MCF 10A (cell line): ENCODE measurements around the gene SIRT3. TPM values are rescaled to one million over a fixed set of nuclear protein-coding genes. Genes with fewer than 3 reads are reported as not detected.
A peak's percentile ranks its signal among the peaks of the same experiment; 100 is the strongest.

Source experiments
- BruUV-seq: library from RNA; stranded (reverse); fragments of 400-500 nt; replicated peaks from 2 replicates; lab custom pipeline; 2021; lab: Mats Ljungman, UMichigan
- CTCF ChIA-PET: fragments of 300-600 bp; sonication (Branson Sonifier 250); formaldehyde crosslinking; extraction: SDS; loops from one replicate; lab custom pipeline; 2021; ENCODE audit warnings: antibody characterized with exemption, inconsistent platforms; lab: Yijun Ruan, JAX
- POLR2A ChIA-PET: fragments of 300-600, 350-650 bp; sonication (Branson Sonifier 250); formaldehyde crosslinking; extraction: SDS; loops from one replicate; lab custom pipeline; 2020; ENCODE audit warnings: antibody characterized with exemption, inconsistent platforms; lab: Yijun Ruan, JAX
- DNase-seq: peaks from one replicate; pipeline ENCODE4 v3.0.0-alpha.2; 2018; ENCODE audit not compliant: unreplicated experiment
- H3K27ac Mint-ChIP-seq: one replicate; pipeline ENCODE4 v1.8.0; 2022; ENCODE audit warnings: mild to moderate bottlenecking, low read depth, mixed read lengths; ENCODE audit not compliant: unreplicated experiment
- H3K27me3 Mint-ChIP-seq: one replicate; pipeline ENCODE4 v1.8.0; 2022; ENCODE audit warnings: mixed read lengths; ENCODE audit not compliant: insufficient read depth, unreplicated experiment
- H3K36me3 Mint-ChIP-seq: one replicate; pipeline ENCODE4 v1.8.0; 2022; ENCODE audit warnings: mild to moderate bottlenecking, moderate library complexity, mixed read lengths; ENCODE audit not compliant: insufficient read depth, unreplicated experiment
- H3K4me1 Mint-ChIP-seq: one replicate; pipeline ENCODE4 v1.8.0; 2022; ENCODE audit warnings: mixed read lengths; ENCODE audit not compliant: insufficient read depth, unreplicated experiment
- H3K4me3 Mint-ChIP-seq: one replicate; pipeline ENCODE4 v1.8.0; 2022; ENCODE audit warnings: mild to moderate bottlenecking, moderate library complexity, mixed read lengths; ENCODE audit not compliant: unreplicated experiment
- H3K9me3 Mint-ChIP-seq: one replicate; pipeline ENCODE4 v1.8.0; 2022; ENCODE audit warnings: mixed read lengths; ENCODE audit not compliant: unreplicated experiment
- intact Hi-C: fragments of 100-400 bp; cut with micrococcal nuclease; formaldehyde crosslinking; loops from 2 replicates; pipeline ENCODE4 v1.14.1; 2022
- total RNA-seq: library from RNA; stranded (reverse); gene quantifications from 2 replicates; pipeline ENCODE4 v1.2.3, GENCODE V29; 2022
- TF ChIP-seq, protein P1 (sequence below): fragments of 200-600 bp; IDR thresholded peaks from one replicate; pipeline ENCODE4 v1.8.0; 2022; ENCODE audit warnings: antibody characterized with exemption, mild to moderate bottlenecking; ENCODE audit not compliant: unreplicated experiment

The SIRT3 gene
- total RNA-seq, 1 experiment from 2014 or later: 19.8 TPM

DNA sequence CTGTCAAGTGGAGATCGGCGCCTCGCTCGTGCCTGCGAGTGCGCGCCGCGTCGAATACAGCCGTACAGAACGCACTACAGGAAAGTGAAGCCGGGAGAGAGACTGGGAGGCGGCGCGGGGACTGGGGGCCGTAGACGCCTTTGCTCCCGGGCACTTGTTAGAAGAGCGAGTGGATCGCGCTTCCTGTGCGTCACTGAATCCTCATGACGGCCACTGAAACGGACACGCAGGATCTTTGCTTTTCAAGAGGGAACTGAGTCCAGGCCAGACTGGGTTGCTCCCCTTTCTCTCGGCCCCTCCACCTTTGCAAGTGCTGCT lies 28.3 kb downstream of the SIRT3 start:
- Mint-ChIP-seq H3K27me3 (no peaks in the 10 kb centered on the region), H3K9me3 (no peaks in the 10 kb centered on the region), H3K4me1 (peaks cover 15% of the 10 kb centered on the region), H3K36me3 (peaks cover 38% of the 10 kb centered on the region), H3K4me3 (peak overlapping the region; percentile 99), H3K27ac (peak overlapping the region; percentile 99)
- TF ChIP-seq, protein P1, sequence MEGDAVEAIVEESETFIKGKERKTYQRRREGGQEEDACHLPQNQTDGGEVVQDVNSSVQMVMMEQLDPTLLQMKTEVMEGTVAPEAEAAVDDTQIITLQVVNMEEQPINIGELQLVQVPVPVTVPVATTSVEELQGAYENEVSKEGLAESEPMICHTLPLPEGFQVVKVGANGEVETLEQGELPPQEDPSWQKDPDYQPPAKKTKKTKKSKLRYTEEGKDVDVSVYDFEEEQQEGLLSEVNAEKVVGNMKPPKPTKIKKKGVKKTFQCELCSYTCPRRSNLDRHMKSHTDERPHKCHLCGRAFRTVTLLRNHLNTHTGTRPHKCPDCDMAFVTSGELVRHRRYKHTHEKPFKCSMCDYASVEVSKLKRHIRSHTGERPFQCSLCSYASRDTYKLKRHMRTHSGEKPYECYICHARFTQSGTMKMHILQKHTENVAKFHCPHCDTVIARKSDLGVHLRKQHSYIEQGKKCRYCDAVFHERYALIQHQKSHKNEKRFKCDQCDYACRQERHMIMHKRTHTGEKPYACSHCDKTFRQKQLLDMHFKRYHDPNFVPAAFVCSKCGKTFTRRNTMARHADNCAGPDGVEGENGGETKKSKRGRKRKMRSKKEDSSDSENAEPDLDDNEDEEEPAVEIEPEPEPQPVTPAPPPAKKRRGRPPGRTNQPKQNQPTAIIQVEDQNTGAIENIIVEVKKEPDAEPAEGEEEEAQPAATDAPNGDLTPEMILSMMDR: no peak
- intact Hi-C loops: loop anchor here (2.0 to 5.0 kb wide), 2 partner anchors 29 to 239 kb away; partner anchors contain the start of genes PSMD13 and SIRT3
- TSS peak; percentile 78 for BruUV-seq
- no peak for DNase-seq
- POLR2A ChIA-PET: interaction anchor here (0.6 to 5.9 kb wide), 30 partner anchors 8 to 1827 kb away, joined by 3 to 136 read pairs (median 6); partner anchors contain the start of genes IFITM2, PGGHG, PHRF1 and PKP3
- CTCF ChIA-PET: interaction anchor here (0.7 to 2.5 kb wide), 6 partner anchors 29 to 298 kb away, joined by 3 to 8 read pairs (median 4); partner anchors contain the start of gene PSMD13

DNA sequence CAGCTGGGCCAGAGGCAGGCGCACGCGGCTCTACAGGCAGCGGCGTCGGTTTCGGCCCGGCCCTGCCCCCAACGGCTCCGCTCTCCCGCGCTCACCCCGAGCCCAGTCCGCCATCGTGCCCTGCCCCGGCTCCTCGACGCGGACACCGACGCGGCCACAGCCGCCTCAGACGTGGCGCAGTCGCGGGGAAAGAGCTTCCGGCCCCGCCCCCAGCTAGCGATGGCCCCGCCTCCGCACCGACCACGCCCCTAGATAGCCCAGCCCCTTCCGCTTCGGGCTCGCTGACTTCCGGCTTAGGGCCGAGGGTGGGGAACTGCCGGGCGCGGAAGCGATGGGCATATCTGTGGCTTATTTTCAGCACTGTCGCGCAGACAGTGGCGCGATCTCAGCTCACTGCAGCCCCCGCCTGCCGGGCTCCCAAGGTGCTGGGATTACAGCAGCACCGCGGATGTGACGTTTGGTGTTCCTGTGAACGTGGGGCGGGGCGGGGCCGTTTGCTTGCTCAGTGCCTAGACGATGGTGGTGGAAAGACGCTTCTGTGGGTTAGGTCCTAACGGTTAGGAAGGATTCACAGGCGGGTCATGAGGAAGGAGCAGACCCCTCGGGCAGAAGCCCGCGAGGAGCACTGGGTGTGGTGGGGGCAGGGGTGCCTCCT lies 28.8 kb downstream of the SIRT3 start, which contains the start of the genes BET1L and RIC8A:
TSS of gene BET1L (minus strand) at position 192 of the 655 bp plus-strand sequence. CDS start at position 114, 78 bp downstream.
TSS of gene RIC8A (plus strand) at position 501 of the 655 bp plus-strand sequence. CDS start 1,147 bp downstream, outside the sequence.
- H3K4me1 Mint-ChIP-seq: peaks cover 15% of the 10 kb centered on the region
- peak; percentile 97 for DNase-seq
- ChIA-PET CTCF (interaction anchor here (0.6 to 5.0 kb wide), 7 partner anchors 17 to 241 kb away, joined by 3 to 18 read pairs (median 3); partner anchors contain the start of gene PSMD13), POLR2A (interaction anchor here (0.6 to 5.9 kb wide), 36 partner anchors 8 to 1827 kb away, joined by 3 to 136 read pairs (median 5); partner anchors contain the start of genes IFITM2, IFITM3, PGGHG and PHRF1)
- intact Hi-C loops: loop anchor here (5.0 kb wide), 1 partner anchor 240 kb away; no protein-coding TSS in a partner anchor
- TF ChIP-seq, protein P1: no peak
- H3K27me3 Mint-ChIP-seq: no peaks in the 10 kb centered on the region
- H3K36me3 Mint-ChIP-seq: peaks cover 33% of the 10 kb centered on the region
- no peaks in the 10 kb centered on the region for H3K9me3 Mint-ChIP-seq
- peak within 1 kb of the TSS; percentile 99 for H3K27ac Mint-ChIP-seq
- H3K4me3 Mint-ChIP-seq: peak within 1 kb of the TSS; percentile 99
- no TSS peak for BruUV-seq

DNA sequence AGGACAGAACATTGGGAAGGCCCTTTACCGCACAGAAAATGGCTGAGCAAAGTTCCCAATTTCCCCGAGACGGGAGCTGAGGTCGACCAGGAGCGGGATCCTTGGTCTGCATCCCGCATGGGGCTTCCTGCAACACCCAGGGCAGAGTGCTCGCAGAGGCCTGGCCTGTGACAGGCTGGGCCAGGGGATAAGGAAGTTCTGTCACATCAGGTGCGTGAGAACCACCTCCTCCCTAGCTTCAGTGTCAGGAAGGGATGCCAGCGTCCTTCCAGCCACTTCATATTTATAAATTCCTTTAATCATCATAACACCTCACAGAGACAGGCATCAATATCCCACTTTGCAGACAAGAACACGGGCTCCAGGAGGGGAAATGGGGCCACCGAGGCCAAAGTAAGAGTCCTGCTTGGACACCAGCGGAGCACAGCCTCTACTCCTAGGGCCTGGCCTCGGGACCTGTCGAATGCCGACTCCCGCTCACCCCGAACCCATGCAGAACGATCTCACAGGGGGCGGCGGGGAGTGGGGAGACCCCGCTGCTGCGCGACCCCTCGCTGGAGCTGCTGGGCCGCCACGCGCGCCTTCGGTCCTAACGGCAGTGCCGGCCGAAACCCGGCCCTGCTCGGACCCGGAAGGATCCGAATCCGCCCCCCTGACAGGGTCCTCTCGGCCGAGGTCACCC lies 29.5 kb downstream of the SIRT3 start:
- BruUV-seq: TSS peak; percentile 24
- no peaks in the 10 kb centered on the region for H3K9me3 Mint-ChIP-seq
- peaks cover 30% of the 10 kb centered on the region for H3K36me3 Mint-ChIP-seq
- CTCF ChIA-PET: interaction anchor here (0.6 to 5.0 kb wide), 6 partner anchors 18 to 303 kb away, joined by 3 to 18 read pairs (median 3); partner anchors contain the start of gene PSMD13
- intact Hi-C loops: loop anchor here (5.0 kb wide), 1 partner anchor 241 kb away; no protein-coding TSS in a partner anchor
- H3K27me3 Mint-ChIP-seq: no peaks in the 10 kb centered on the region
- TF ChIP-seq, protein P1: no peak
- H3K4me3 Mint-ChIP-seq: peak overlapping the region; percentile 99
- POLR2A ChIA-PET: interaction anchor here (0.6 to 5.9 kb wide), 31 partner anchors 10 to 721 kb away, joined by 3 to 136 read pairs (median 5); partner anchors contain the start of genes IFITM2, IFITM3, PGGHG and PHRF1
- DNase-seq: no peak
- peak overlapping the region; percentile 99 for H3K27ac Mint-ChIP-seq
- peaks cover 15% of the 10 kb centered on the region for H3K4me1 Mint-ChIP-seq
